H1 (cell line): ENCODE measurements around the gene C2CD3. TPM values are rescaled to one million over a fixed set of nuclear protein-coding genes. Genes with fewer than 3 reads are reported as not detected.

Experiments used
- CTCF ChIA-PET: fragments of 300-600 bp; sonication (Branson Sonifier 250); formaldehyde crosslinking; loops from one replicate; lab custom pipeline; 2021; ENCODE audit not compliant: partially characterized antibody; lab: Charles Lee
- POLR2A ChIA-PET: fragments of 300-600 bp; sonication (Branson Sonifier 250); formaldehyde crosslinking; loops from one replicate; lab custom pipeline; 2021; ENCODE audit warnings: inconsistent platforms; ENCODE audit not compliant: partially characterized antibody; lab: Charles Lee
- DNase-seq, 2 experiments: peaks; one replicate each; pipeline versions ENCODE4 v3.0.0 to v3.0.0-alpha.2; 2010 to 2022; ENCODE audit warnings: low spot score in 2 of 2, low read depth in 1 of 2, mixed read lengths in 1 of 2
- FAIRE-seq: peaks from 2 replicates; lab custom pipeline; 2011; peaks lifted over from hg19 to GRCh38; lab: Jason Lieb, UNC
- H2AFZ ChIP-seq: 2 replicates; pipeline ENCODE4 v1.8.1; 2012; ENCODE audit warnings: low read length, inconsistent platforms
- H2AK5ac ChIP-seq: 2 replicates; pipeline ENCODE4 v1.6.1; 2013; ENCODE audit warnings: low read depth, low read length
- H2BK120ac ChIP-seq: replicated peaks from 2 replicates; pipeline ENCODE3; 2013; ENCODE audit warnings: low read depth, low read length, inconsistent platforms
- H2BK12ac ChIP-seq: 2 replicates; pipeline ENCODE4 v1.6.1; 2013; ENCODE audit warnings: low read depth, low read length
- H2BK15ac ChIP-seq: 2 replicates; pipeline ENCODE4 v1.6.1; 2013; ENCODE audit warnings: low read length
- H2BK20ac ChIP-seq: 2 replicates; pipeline ENCODE4 v1.6.1; 2013; ENCODE audit warnings: low read length
- H2BK5ac ChIP-seq: 2 replicates; pipeline ENCODE4 v1.6.1; 2013; ENCODE audit warnings: low read depth, low read length
- H3K14ac ChIP-seq: 2 replicates; pipeline ENCODE4 v1.6.1; 2013; ENCODE audit warnings: inconsistent platforms; ENCODE audit not compliant: insufficient read length
- H3K18ac ChIP-seq: 2 replicates; pipeline ENCODE4 v1.6.1; 2013; ENCODE audit warnings: low read length; ENCODE audit errors: extremely low read depth
- H3K23ac ChIP-seq: 2 replicates; pipeline ENCODE4 v1.6.1; 2013; ENCODE audit warnings: inconsistent platforms; ENCODE audit not compliant: insufficient read length
- H3K23me2 ChIP-seq: 2 replicates; pipeline ENCODE4 v1.6.1; 2013; ENCODE audit warnings: low read depth, low read length
- H3K27ac ChIP-seq: 2 replicates; pipeline ENCODE4 v1.6.1; 2011; ENCODE audit warnings: low read depth, low read length, inconsistent platforms
- H3K27me3 ChIP-seq, 4 experiments: replicated peaks in 1 of 4; 1 replicate in 1 of 4; 2 replicates in 3 of 4; pipeline versions ENCODE4 v1.6.1 to v1.8.1; 2011 to 2013; ENCODE audit warnings: low read length in 3 of 4, mild to moderate bottlenecking in 3 of 4, inconsistent platforms in 2 of 4, mixed read lengths in 2 of 4, moderate library complexity in 1 of 4; ENCODE audit not compliant: control insufficient read depth in 3 of 4, insufficient read depth in 3 of 4; ENCODE audit errors: extremely low read depth in 1 of 4
- H3K36me3 ChIP-seq, 4 experiments: 2 replicates each; pipeline versions ENCODE4 v1.6.1 to v1.8.1; 2011 to 2013; ENCODE audit warnings: mild to moderate bottlenecking in 4 of 4, low read length in 3 of 4, moderate library complexity in 2 of 4, control low read depth in 1 of 4, inconsistent platforms in 1 of 4; ENCODE audit not compliant: insufficient read depth in 4 of 4, control insufficient read depth in 2 of 4
- H3K4ac ChIP-seq: replicated peaks from 2 replicates; pipeline ENCODE3; 2013; ENCODE audit warnings: low read length, low read depth, mixed read lengths, inconsistent platforms; ENCODE audit not compliant: insufficient read length
- H3K4me1 ChIP-seq, 4 experiments: replicated peaks in 1 of 4; 1 replicate in 1 of 4; 2 replicates in 3 of 4; pipeline versions ENCODE4 v1.6.1 to v1.8.1; 2011 to 2013; ENCODE audit warnings: low read length in 3 of 4, inconsistent platforms in 2 of 4, mixed read lengths in 1 of 4; ENCODE audit not compliant: insufficient read depth in 4 of 4, control insufficient read depth in 3 of 4
- H3K4me2 ChIP-seq, 2 experiments: 2 replicates each; pipeline versions ENCODE4 v1.6.1 to v1.8.1; 2011 to 2013; ENCODE audit warnings: low read depth in 2 of 2, low read length in 2 of 2, control low read depth in 1 of 2, inconsistent platforms in 1 of 2, mild to moderate bottlenecking in 1 of 2; ENCODE audit not compliant: insufficient read depth in 1 of 2
- H3K4me3 ChIP-seq, 4 experiments: fragments of 200-600, 300-600 bp in 1 of 4; sonication (generic), shearing (Covaris generic), sonication (Bioruptor Twin) in 1 of 4; 2 replicates each; pipeline versions ENCODE4 v1.5.1 to v1.8.1; 2011 to 2016; ENCODE audit warnings: low read length in 4 of 4, low read depth in 3 of 4, control low read depth in 2 of 4, inconsistent platforms in 2 of 4, mild to moderate bottlenecking in 2 of 4, mixed read lengths in 1 of 4, moderate library complexity in 1 of 4; ENCODE audit not compliant: insufficient read depth in 2 of 4; ENCODE audit errors: extremely low read depth in 1 of 4
- H3K56ac ChIP-seq: replicated peaks from 2 replicates; pipeline ENCODE3; 2013; ENCODE audit warnings: low read depth, mild to moderate bottlenecking, mixed read lengths, low read length, inconsistent platforms; ENCODE audit not compliant: insufficient read length
- H3K79me1 ChIP-seq: 2 replicates; pipeline ENCODE4 v1.6.1; 2013; ENCODE audit warnings: low read depth, low read length, control low read depth
- H3K79me2 ChIP-seq, 2 experiments: 2 replicates each; pipeline versions ENCODE4 v1.6.1 to v1.8.1; 2012 to 2013; ENCODE audit warnings: low read length in 2 of 2, mild to moderate bottlenecking in 2 of 2, inconsistent platforms in 1 of 2; ENCODE audit not compliant: insufficient read depth in 2 of 2, control insufficient read depth in 1 of 2
- H3K9ac ChIP-seq, 4 experiments: replicated peaks in 1 of 4; 1 replicate in 1 of 4; 2 replicates in 3 of 4; pipeline versions ENCODE4 v1.6.1 to v1.8.1; 2011 to 2013; ENCODE audit warnings: low read depth in 3 of 4, low read length in 3 of 4, control low read depth in 2 of 4, mild to moderate bottlenecking in 2 of 4, moderate library complexity in 2 of 4, inconsistent platforms in 1 of 4; ENCODE audit errors: extremely low read depth in 1 of 4
- H3K9me3 ChIP-seq, 2 experiments: 2 replicates each; pipeline versions ENCODE4 v1.6.1 to v1.8.1; 2012 to 2013; ENCODE audit warnings: mild to moderate bottlenecking in 2 of 2, moderate library complexity in 2 of 2, control low read depth in 1 of 2, inconsistent platforms in 1 of 2, low read depth in 1 of 2, low read length in 1 of 2, mixed read lengths in 1 of 2; ENCODE audit not compliant: insufficient read depth in 2 of 2
- H4K20me1 ChIP-seq, 2 experiments: replicated peaks in 1 of 2; 2 replicates each; pipeline versions ENCODE3 to v1.8.1; 2011 to 2013; ENCODE audit warnings: inconsistent platforms in 2 of 2, low read length in 2 of 2, mild to moderate bottlenecking in 1 of 2; ENCODE audit not compliant: insufficient read depth in 2 of 2, control insufficient read depth in 1 of 2
- H4K5ac ChIP-seq: 2 replicates; pipeline ENCODE4 v1.6.1; 2013; ENCODE audit warnings: low read length, low read depth, mixed read lengths, inconsistent platforms; ENCODE audit not compliant: insufficient read length
- H4K8ac ChIP-seq: 2 replicates; pipeline ENCODE4 v1.8.0; 2013; ENCODE audit warnings: mild to moderate bottlenecking, moderate library complexity, low read length, inconsistent platforms; ENCODE audit not compliant: insufficient read depth; ENCODE audit errors: extremely low read depth
- H4K91ac ChIP-seq: replicated peaks from 2 replicates; pipeline ENCODE3; 2013; ENCODE audit warnings: low read length, mixed read lengths, inconsistent platforms; ENCODE audit not compliant: insufficient read length
- EP300 ChIP-seq, 2 experiments: IDR thresholded peaks; 1 replicate in 1 of 2; 2 replicates in 1 of 2; pipeline ENCODE4 v1.6.1; 2011 to 2012; ENCODE audit warnings: low read depth in 2 of 2, low read length in 2 of 2, mild to moderate bottlenecking in 2 of 2, borderline replicate concordance in 1 of 2, inconsistent platforms in 1 of 2, moderate library complexity in 1 of 2
- SRF ChIP-seq: IDR thresholded peaks from 2 replicates; pipeline ENCODE4 v1.6.1; 2011; ENCODE audit warnings: mild to moderate bottlenecking, low read depth, low read length, moderate library complexity
- WGBS, 2 experiments: shearing (Covaris generic) in 1 of 2; methylation state at CpG; one replicate each; pipeline versions ENCODE4 v1.1.6 to v1.1.7; 2013 to 2015; ENCODE audit warnings: low lambda C conversion rate in 2 of 2, mixed read lengths in 2 of 2, inconsistent platforms in 1 of 2, low coverage in 1 of 2, missing lambda C conversion rate in 1 of 2; ENCODE audit not compliant: insufficient replicate concordance in 2 of 2, insufficient coverage in 1 of 2, insufficient read length in 1 of 2; ENCODE audit errors: extremely low coverage in 1 of 2, missing lambda C conversion rate in 1 of 2; 5-methylcytosine and 5-hydroxymethylcytosine counted together
- polyA plus RNA-seq, 7 experiments: library from polyadenylated mRNA; depleted of rRNA in 3 of 7; stranded (reverse) in 5 of 7; unstranded in 2 of 7; fragments of >200 nt in 5 of 7; fragments of 200-250 nt in 2 of 7; gene quantifications; 1 replicate in 5 of 7; 2 replicates in 1 of 7; 4 replicates in 1 of 7; pipeline versions ENCODE4 v1.2.1 to v1.2.3, GENCODE V29; 2011 to 2013; ENCODE audit warnings: missing spikeins in 2 of 7, mixed read lengths in 2 of 7
- total RNA-seq: library from RNA; stranded (reverse); fragmentation: NEBNext Ultra II Directional; extraction: Animal tissue kit (Norgen Biotek cat#: 25700); gene quantifications from 2 replicates; pipeline ENCODE4 v1.2.1, GENCODE V29; 2021

The C2CD3 gene
- total and polyA plus RNA-seq, 2 of the 8 experiments (the other 6 are each of a cell fraction or from before 2014, with no cell fraction given), result 11.0 to 29.1 TPM

GRCh38 chr11:73999581-74000306 lies 171.1 kb downstream of the C2CD3 start:
- no peak overlapping the region for H2BK15ac ChIP-seq
- no peaks in the 10 kb centered on the region for H3K9me3 ChIP-seq
- H2AK5ac ChIP-seq, result no peak overlapping the region
- FAIRE-seq, result no peak
- H4K8ac ChIP-seq, result 0 out of 2 replicates have a peak overlapping the region, but pooled peaks have one; percentile 12
- no peak overlapping the region for H3K4me3 ChIP-seq
- no peak overlapping the region for H2BK5ac ChIP-seq
- H3K27me3 ChIP-seq, result no peaks in the 10 kb centered on the region
- no peak overlapping the region for H3K23ac ChIP-seq
- no peaks in the 10 kb centered on the region for H3K79me2 ChIP-seq
- no peaks in the 10 kb centered on the region for H4K20me1 ChIP-seq
- no peak overlapping the region for H4K5ac ChIP-seq
- no peak overlapping the region for H3K18ac ChIP-seq
- no peaks in the 10 kb centered on the region for H3K79me1 ChIP-seq
- no peak overlapping the region for H2BK12ac ChIP-seq
- ChIA-PET POLR2A (no interaction called here), CTCF (no interaction called here)
- no peaks in the 10 kb centered on the region; a peak in 2 of 8 replicates for H3K36me3 ChIP-seq
- H2AFZ ChIP-seq, result no peak overlapping the region
- H3K27ac ChIP-seq, result no peak overlapping the region
- H3K9ac ChIP-seq, result no peak overlapping the region
- H3K23me2 ChIP-seq, result no peaks in the 10 kb centered on the region
- no peak for TF ChIP-seq EP300 (IDR thresholded peaks at IDR 0.05; ENCODE audit: borderline replicate concordance in 1 of 2, low read depth in 2 of 2, low read length in 2 of 2)
- TF ChIP-seq SRF, result no peak
- no peak overlapping the region for H4K91ac ChIP-seq
- no peak for DNase-seq
- no peak overlapping the region for H3K56ac ChIP-seq
- no peaks in the 10 kb centered on the region; a peak in 1 of 7 replicates for H3K4me1 ChIP-seq
- H2BK20ac ChIP-seq, result no peak overlapping the region
- H3K14ac ChIP-seq, result no peak overlapping the region
- WGBS, 2 experiments, result 89% methylated on average over 8 of the region's 8 CpGs; no CpG with 5 or more reads in 1 of the 2 experiments
- no peak overlapping the region for H3K4me2 ChIP-seq
- H3K4ac ChIP-seq, result no peak overlapping the region
- no peak overlapping the region for H2BK120ac ChIP-seq
